ENCODE measurements around the gene SLC29A4.
"Not testable (repeated sequence)": the region's sequence is repeated elsewhere in the genome, so short reads cannot be mapped to it uniquely, and the experiment has no call there.

DNA sequence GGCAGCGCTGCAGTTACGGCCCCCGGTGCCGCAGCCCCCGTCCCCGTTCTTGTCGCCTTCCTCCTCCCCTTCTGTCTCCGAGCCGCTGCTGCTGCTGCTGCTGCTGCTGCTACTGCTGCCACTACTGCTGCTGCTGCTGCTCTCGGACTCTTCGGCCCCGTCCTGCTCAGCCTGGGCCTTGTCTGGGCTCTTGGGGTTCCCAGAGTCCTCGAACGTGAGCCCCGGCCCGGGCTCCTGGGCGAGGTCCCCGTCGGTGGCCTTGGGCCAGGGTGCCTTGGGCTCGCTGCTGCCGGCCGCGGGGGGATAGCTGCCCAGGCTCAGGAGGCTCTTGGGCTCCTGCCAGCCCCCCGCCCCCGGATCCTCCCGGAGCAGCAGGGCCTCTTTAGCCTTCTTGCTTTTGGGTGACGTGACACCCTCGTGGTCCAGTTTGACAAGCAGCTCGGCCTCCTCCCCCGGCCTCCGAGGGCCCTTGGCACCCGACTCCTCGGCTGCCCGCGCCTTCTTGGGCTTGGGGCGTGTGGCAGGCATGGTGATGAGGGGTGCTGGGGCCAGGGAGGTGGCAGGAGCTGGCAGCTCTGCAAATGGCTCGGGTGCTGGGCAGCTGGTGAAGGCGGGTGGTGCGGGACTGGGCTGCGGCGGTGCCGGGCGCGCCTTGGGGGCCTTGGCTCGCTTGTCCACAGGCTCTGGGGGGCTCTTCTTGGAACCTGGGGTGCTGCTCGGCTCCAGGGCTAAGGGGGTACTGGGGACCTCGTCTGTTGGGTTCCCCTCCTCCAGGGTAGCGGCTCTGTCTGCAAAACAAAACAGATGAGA lies 30.5 kb downstream of the SLC29A4 start:
- TF ChIP-seq POLR2A, POLR2AphosphoS5, EP300 (IDR thresholded peaks at IDR 0.05): not testable (repeated sequence)
- TF ChIP-seq, protein P1, sequence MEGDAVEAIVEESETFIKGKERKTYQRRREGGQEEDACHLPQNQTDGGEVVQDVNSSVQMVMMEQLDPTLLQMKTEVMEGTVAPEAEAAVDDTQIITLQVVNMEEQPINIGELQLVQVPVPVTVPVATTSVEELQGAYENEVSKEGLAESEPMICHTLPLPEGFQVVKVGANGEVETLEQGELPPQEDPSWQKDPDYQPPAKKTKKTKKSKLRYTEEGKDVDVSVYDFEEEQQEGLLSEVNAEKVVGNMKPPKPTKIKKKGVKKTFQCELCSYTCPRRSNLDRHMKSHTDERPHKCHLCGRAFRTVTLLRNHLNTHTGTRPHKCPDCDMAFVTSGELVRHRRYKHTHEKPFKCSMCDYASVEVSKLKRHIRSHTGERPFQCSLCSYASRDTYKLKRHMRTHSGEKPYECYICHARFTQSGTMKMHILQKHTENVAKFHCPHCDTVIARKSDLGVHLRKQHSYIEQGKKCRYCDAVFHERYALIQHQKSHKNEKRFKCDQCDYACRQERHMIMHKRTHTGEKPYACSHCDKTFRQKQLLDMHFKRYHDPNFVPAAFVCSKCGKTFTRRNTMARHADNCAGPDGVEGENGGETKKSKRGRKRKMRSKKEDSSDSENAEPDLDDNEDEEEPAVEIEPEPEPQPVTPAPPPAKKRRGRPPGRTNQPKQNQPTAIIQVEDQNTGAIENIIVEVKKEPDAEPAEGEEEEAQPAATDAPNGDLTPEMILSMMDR (IDR thresholded peaks at IDR 0.05) = not testable (repeated sequence)

Data from stomach (tissue), 4 donors.